ENCODE measurements around the gene SLX9.

GRCh38 chr21:45003331-45004058, 63.7 kb downstream of the SLX9 start:
- TF ChIP-seq EZH2 (IDR thresholded peaks at IDR 0.05) (no peak), POLR2AphosphoS5 (IDR thresholded peaks at IDR 0.05; ENCODE audit: borderline replicate concordance, low read depth, low read length) (no peak)

All from SK-N-MC (cell line).